Suppressor macrophage treated with lipopolysaccharide for 1 hour (primary cell): ENCODE results near the gene SLC35F4.
"Not testable (repeated sequence)": the region's sequence is repeated elsewhere in the genome, so short reads cannot be mapped to it uniquely, and the experiment has no call there.

Experiments used
- DNase-seq, 3 donors: peaks; one replicate each; pipeline ENCODE4 v3.0.0-alpha.2; 2020 to 2022

Gene SLC35F4

GRCh38 chr14:57714487-57714931 lies 151.4 kb downstream of the SLC35F4 start:
- DNase-seq = no peak

- DNase-seq = no peak
Observed at GRCh38 chr14:57712698-57713097, 153.2 kb downstream of the SLC35F4 start.

- no peak for DNase-seq
Observed at GRCh38 chr14:57712102-57712501, 153.8 kb downstream of the SLC35F4 start.

- DNase-seq = no peak
Observed at GRCh38 chr14:57709909-57710308, 156.0 kb downstream of the SLC35F4 start.

- DNase-seq = not testable (repeated sequence)
Observed at GRCh38 chr14:57709086-57709485, 156.8 kb downstream of the SLC35F4 start.

GRCh38 chr14:57707219-57707618 lies 158.7 kb downstream of the SLC35F4 start:
- DNase-seq = no peak

GRCh38 chr14:57704763-57705162 lies 161.1 kb downstream of the SLC35F4 start:
- DNase-seq = no peak

- DNase-seq = no peak
Observed at GRCh38 chr14:57699947-57700346, 165.9 kb downstream of the SLC35F4 start.

- DNase-seq = peak in 2 of 3 donors; percentile 1 to 29
Observed at GRCh38 chr14:57692671-57693070, 173.2 kb downstream of the SLC35F4 start.

- no peak for DNase-seq
Observed at GRCh38 chr14:57687416-57687815, 178.5 kb downstream of the SLC35F4 start.

- no peak for DNase-seq
Observed at GRCh38 chr14:57686304-57686703, 179.6 kb downstream of the SLC35F4 start.

- DNase-seq = no peak
Observed at GRCh38 chr14:57671021-57671420, 194.9 kb downstream of the SLC35F4 start.

- DNase-seq = no peak
Observed at GRCh38 chr14:57660208-57660607, 205.7 kb downstream of the SLC35F4 start.

- no peak for DNase-seq
Observed at GRCh38 chr14:57659052-57659451, 206.8 kb downstream of the SLC35F4 start.

- DNase-seq = no peak
Observed at GRCh38 chr14:57657487-57657886, 208.4 kb downstream of the SLC35F4 start.

GRCh38 chr14:57656853-57657252 lies 209.0 kb downstream of the SLC35F4 start:
- DNase-seq = no peak

- no peak for DNase-seq
Observed at GRCh38 chr14:57652769-57653168, 213.1 kb downstream of the SLC35F4 start.

- DNase-seq = no peak
Observed at GRCh38 chr14:57641776-57642175, 224.1 kb downstream of the SLC35F4 start.

GRCh38 chr14:57640036-57640435 lies 225.9 kb downstream of the SLC35F4 start:
- DNase-seq = no peak

- no peak for DNase-seq
Observed at GRCh38 chr14:57637901-57638300, 228.0 kb downstream of the SLC35F4 start.

GRCh38 chr14:57634335-57634734 lies 231.6 kb downstream of the SLC35F4 start:
- no peak for DNase-seq

GRCh38 chr14:57632649-57633048 lies 233.2 kb downstream of the SLC35F4 start:
- DNase-seq = no peak

- DNase-seq = no peak
Observed at GRCh38 chr14:57617510-57617909, 248.4 kb downstream of the SLC35F4 start.

- no peak for DNase-seq
Observed at GRCh38 chr14:57612946-57613345, 252.9 kb downstream of the SLC35F4 start.

- DNase-seq = no peak
Observed at GRCh38 chr14:57611555-57612075, 254.3 kb downstream of the SLC35F4 start.

GRCh38 chr14:57610631-57611030 lies 255.3 kb downstream of the SLC35F4 start:
- DNase-seq = no peak
